Activated naive CD8-positive, alpha-beta T cell treated with anti-CD3 and anti-CD28 coated beads, Interleukin-2, amount 10 ng/mL, durations not matched to agents 7 days and 5 days (primary cell): Measurements from ENCODE around the gene CYP3A5. TPM values are rescaled to one million over a fixed set of nuclear protein-coding genes. Genes with fewer than 3 reads are reported as not detected.
"Not testable (repeated sequence)": the region's sequence is repeated elsewhere in the genome, so short reads cannot be mapped to it uniquely, and the experiment has no call there.

Experiments used
- ATAC-seq: fragments of 150-1000 bp; cut with Tn5 transposase; one replicate; pipeline ENCODE4 v1.10.0; 2021; ENCODE audit warnings: low read depth, moderate library complexity
- POLR2A ChIA-PET: fragments of 350-600 bp; sonication (Branson Sonifier 250); formaldehyde crosslinking; loops from one replicate; lab custom pipeline; 2021; ENCODE audit warnings: antibody characterized with exemption; lab: Charles Lee
- DNase-seq: peaks from one replicate; pipeline ENCODE4 v3.0.0; 2021
- H3K27ac Mint-ChIP-seq: one replicate; pipeline ENCODE4 v1.8.0; 2022; ENCODE audit warnings: mild to moderate bottlenecking, mixed read lengths
- H3K27me3 Mint-ChIP-seq: one replicate; pipeline ENCODE4 v1.8.0; 2022; ENCODE audit warnings: mild to moderate bottlenecking, moderate library complexity, mixed read lengths
- H3K36me3 Mint-ChIP-seq: one replicate; pipeline ENCODE4 v1.8.0; 2021; ENCODE audit warnings: mild to moderate bottlenecking, mixed read lengths
- H3K4me1 Mint-ChIP-seq: one replicate; pipeline ENCODE4 v1.8.0; 2021; ENCODE audit warnings: mixed read lengths
- H3K4me3 Mint-ChIP-seq: one replicate; pipeline ENCODE4 v1.8.0; 2022; ENCODE audit warnings: mild to moderate bottlenecking, moderate library complexity, mixed read lengths
- H3K9me3 Mint-ChIP-seq: one replicate; pipeline ENCODE4 v1.8.0; 2021; ENCODE audit warnings: mixed read lengths
- total RNA-seq, 2 experiments: library from RNA; stranded (reverse); gene quantifications; one replicate each; pipeline ENCODE4 v1.2.3, GENCODE V29; 2021

The CYP3A5 gene
- total RNA-seq, 2 experiments from 2014 or later, result not detected

DNA sequence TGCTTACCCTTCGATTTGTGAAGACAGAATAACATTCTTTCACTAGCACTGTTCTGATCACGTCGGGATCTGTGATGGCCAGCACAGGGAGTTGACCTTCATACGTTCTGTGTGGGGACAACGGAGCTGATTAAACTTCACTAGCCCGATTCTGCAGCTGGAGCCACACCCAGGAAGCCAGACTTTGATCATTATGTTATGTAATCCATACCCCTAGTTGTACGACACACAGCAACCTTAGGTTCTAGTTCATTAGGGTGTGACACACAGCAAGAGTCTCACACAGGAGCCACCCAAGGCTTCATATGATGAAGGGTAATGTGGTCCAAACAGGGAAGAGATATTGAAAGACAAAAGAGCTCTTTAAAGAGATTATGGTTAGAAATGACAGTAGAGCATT lies 7.2 kb downstream of the CYP3A5 start:
- POLR2A ChIA-PET, result no interaction called here
- Mint-ChIP-seq H3K4me1 (peaks cover 8% of the 10 kb centered on the region), H3K36me3 (peaks cover 12% of the 10 kb centered on the region), H3K4me3 (no peak overlapping the region), H3K27ac (no peak overlapping the region), H3K27me3 (no peaks in the 10 kb centered on the region), H3K9me3 (no peaks in the 10 kb centered on the region)
- ATAC-seq (no peak), DNase-seq (no peak)

DNA sequence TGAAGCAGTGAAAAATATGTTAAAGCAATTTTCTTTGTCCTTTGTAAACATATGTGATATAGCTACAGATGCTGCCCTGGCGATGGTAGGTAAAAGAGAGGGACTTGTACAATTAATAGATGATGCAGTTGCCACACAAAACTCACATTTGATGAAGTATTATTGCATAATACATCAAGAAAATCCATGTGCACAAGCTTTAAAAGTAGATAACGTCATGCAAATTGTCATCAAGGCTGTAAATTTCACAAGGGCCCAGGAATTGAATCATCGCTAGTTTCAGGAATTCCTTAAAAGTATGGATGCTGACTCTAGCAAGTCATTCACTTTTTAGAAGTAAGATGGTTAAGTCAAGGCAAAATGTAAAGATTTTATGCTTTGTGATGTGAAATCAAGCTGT lies 10.0 kb downstream of the CYP3A5 start:
- Mint-ChIP-seq H3K9me3 (no peaks in the 10 kb centered on the region), H3K4me3 (no peak overlapping the region), H3K4me1 (peaks cover 4% of the 10 kb centered on the region), H3K27ac (no peak overlapping the region), H3K27me3 (no peaks in the 10 kb centered on the region), H3K36me3 (peaks cover 26% of the 10 kb centered on the region)
- no peak for ATAC-seq
- no peak for DNase-seq
- POLR2A ChIA-PET, result no interaction called here

DNA sequence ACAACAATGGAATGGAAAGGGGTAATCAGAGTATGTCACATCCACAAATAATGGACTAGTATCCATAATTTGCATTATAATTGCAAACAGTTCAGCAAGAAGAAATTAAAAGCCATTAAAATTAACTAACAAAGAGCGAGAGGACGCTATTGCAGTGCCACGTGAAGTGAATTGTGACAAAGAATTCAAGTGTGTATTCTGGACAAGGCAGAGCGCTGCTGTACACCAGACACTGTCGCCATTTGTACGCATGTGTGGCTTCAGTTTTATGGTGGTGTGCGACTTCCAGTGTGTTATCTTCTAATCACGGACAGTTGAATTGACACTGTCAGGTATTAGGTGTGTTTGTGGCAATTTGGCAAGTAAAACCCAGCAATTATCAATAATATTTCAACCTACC lies 11.3 kb downstream of the CYP3A5 start:
- no peak overlapping the region for H3K27ac Mint-ChIP-seq
- H3K4me3 Mint-ChIP-seq, result no peak overlapping the region
- H3K36me3 Mint-ChIP-seq, result peaks cover 33% of the 10 kb centered on the region
- no peak for ATAC-seq
- H3K27me3 Mint-ChIP-seq, result no peaks in the 10 kb centered on the region
- DNase-seq, result no peak
- POLR2A ChIA-PET, result no interaction called here
- peaks cover 3% of the 10 kb centered on the region for H3K9me3 Mint-ChIP-seq
- peaks cover 3% of the 10 kb centered on the region for H3K4me1 Mint-ChIP-seq

DNA sequence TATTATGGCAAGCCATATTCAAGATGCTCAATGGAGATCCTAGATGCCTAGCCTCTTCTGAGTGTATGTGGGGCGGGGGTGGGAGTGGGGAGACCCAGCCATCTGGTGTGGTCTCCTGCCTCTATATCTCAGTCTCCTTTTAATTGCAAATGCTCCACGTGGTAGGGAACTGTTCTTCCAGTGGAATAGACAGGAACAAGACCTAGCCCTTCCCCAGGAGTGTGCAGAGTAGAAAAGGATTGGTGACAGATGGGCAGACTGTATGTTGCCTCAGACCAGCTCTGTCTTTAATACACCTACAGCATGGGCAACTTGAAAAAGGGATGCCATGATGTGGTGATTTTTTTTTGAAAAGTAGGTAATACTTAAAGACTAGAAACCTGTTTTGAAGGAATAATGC lies 12.6 kb downstream of the CYP3A5 start:
- peaks cover 38% of the 10 kb centered on the region for H3K36me3 Mint-ChIP-seq
- no peak for ATAC-seq
- no peak for DNase-seq
- POLR2A ChIA-PET, result no interaction called here
- H3K27me3 Mint-ChIP-seq, result no peaks in the 10 kb centered on the region
- peaks cover 3% of the 10 kb centered on the region for H3K4me1 Mint-ChIP-seq
- H3K9me3 Mint-ChIP-seq, result peaks cover 3% of the 10 kb centered on the region
- no peak overlapping the region for H3K4me3 Mint-ChIP-seq
- H3K27ac Mint-ChIP-seq, result no peak overlapping the region

DNA sequence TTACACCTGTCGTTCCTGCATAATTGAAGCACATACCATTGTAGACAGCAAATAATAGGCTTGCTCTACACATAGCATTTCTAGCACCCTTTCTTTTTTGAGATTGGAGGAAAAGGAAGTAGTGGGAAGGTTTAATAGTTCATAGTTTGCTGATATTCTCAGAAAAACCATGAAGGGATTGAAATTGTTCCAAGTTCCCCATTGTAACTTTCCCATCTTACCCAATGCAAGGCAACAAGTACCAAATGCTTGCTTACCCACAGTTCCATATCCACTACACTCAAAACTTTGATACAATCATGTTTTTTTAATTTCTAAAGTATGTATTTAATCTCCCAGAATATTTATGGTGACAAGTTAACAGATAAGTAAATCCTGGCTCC lies 13.8 kb downstream of the CYP3A5 start:
- DNase-seq (no peak), ATAC-seq (no peak)
- Mint-ChIP-seq H3K4me3 (no peak overlapping the region), H3K36me3 (peaks cover 39% of the 10 kb centered on the region), H3K27me3 (no peaks in the 10 kb centered on the region), H3K9me3 (peaks cover 3% of the 10 kb centered on the region), H3K27ac (no peak overlapping the region), H3K4me1 (peaks cover 3% of the 10 kb centered on the region)
- POLR2A ChIA-PET, result no interaction called here

- H3K27me3 Mint-ChIP-seq, result no peaks in the 10 kb centered on the region
- no peak for ATAC-seq
- H3K4me3 Mint-ChIP-seq, result no peak overlapping the region
- peaks cover 38% of the 10 kb centered on the region for H3K36me3 Mint-ChIP-seq
- H3K4me1 Mint-ChIP-seq, result peaks cover 3% of the 10 kb centered on the region
- POLR2A ChIA-PET, result no interaction called here
- DNase-seq, result no peak
- H3K27ac Mint-ChIP-seq, result no peak overlapping the region
- H3K9me3 Mint-ChIP-seq, result peaks cover 3% of the 10 kb centered on the region
Observed at GRCh38 chr7:99665312-99666012, 14.3 kb downstream of the CYP3A5 start.

GRCh38 chr7:99657879-99658278 lies 21.9 kb downstream of the CYP3A5 start:
- H3K27me3 Mint-ChIP-seq, ATAC-seq, DNase-seq, H3K4me1 Mint-ChIP-seq, H3K4me3 Mint-ChIP-seq, H3K9me3 Mint-ChIP-seq, H3K27ac Mint-ChIP-seq, POLR2A ChIA-PET: not testable (repeated sequence)
- peaks cover 56% of the 10 kb centered on the region for H3K36me3 Mint-ChIP-seq

- DNase-seq, H3K27ac Mint-ChIP-seq, H3K4me3 Mint-ChIP-seq, H3K27me3 Mint-ChIP-seq, POLR2A ChIA-PET, ATAC-seq, H3K4me1 Mint-ChIP-seq, H3K9me3 Mint-ChIP-seq: not testable (repeated sequence)
- H3K36me3 Mint-ChIP-seq, result peaks cover 48% of the 10 kb centered on the region
Observed at GRCh38 chr7:99654626-99655025, 25.2 kb downstream of the CYP3A5 start.

GRCh38 chr7:99653754-99654153 lies 26.0 kb downstream of the CYP3A5 start:
- Mint-ChIP-seq H3K27me3 (no peaks in the 10 kb centered on the region), H3K4me3 (no peak overlapping the region), H3K36me3 (peaks cover 47% of the 10 kb centered on the region), H3K4me1 (peaks cover 3% of the 10 kb centered on the region), H3K27ac (no peak overlapping the region), H3K9me3 (peaks cover 8% of the 10 kb centered on the region)
- POLR2A ChIA-PET, result no interaction called here
- ATAC-seq, result no peak
- DNase-seq, result no peak

DNA sequence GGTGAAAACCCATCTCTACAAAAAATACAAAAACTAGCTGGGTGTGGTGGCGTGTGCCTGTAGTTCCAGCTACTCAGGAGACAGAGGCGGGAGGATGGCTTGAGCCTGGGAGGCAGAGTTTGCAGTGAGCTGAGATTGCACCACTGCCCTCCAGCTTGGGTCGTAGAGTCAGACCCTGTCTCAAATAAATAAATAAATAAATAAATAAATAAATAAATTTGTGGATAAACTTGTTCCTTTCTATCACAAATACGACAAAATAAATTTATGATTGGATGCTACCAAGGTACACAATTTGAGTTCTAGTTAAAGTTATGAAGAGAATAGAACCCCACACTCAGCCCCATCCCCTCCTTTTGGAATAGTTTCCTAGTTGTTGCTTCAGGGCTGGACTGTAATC lies 26.5 kb downstream of the CYP3A5 start:
- H3K4me3 Mint-ChIP-seq, DNase-seq, POLR2A ChIA-PET, ATAC-seq, H3K27ac Mint-ChIP-seq, H3K4me1 Mint-ChIP-seq, H3K9me3 Mint-ChIP-seq, H3K27me3 Mint-ChIP-seq: not testable (repeated sequence)
- peaks cover 43% of the 10 kb centered on the region for H3K36me3 Mint-ChIP-seq

DNA sequence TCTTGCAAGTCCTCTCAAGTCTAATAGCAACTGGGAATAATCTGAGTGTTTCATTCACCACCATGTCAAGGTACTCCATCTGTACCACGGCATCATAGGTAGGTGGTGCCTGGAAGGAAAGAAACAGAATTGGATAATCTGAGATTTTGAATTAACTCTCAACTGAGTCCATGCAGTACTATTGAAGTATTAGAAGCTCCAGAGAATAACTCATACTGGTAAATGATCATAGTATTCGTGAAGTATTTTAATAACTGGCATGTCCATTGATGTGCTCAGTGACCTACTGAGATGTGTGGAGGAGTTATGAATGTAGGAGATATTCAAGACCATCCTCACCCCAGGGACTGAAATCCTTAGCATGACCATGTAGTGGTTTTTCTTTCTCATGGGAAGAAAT lies 27.1 kb downstream of the CYP3A5 start:
- no peaks in the 10 kb centered on the region for H3K27me3 Mint-ChIP-seq
- POLR2A ChIA-PET, result no interaction called here
- ATAC-seq (no peak), DNase-seq (no peak)
- H3K36me3 Mint-ChIP-seq, result peaks cover 43% of the 10 kb centered on the region
- H3K4me1 Mint-ChIP-seq, result peaks cover 3% of the 10 kb centered on the region
- peaks cover 7% of the 10 kb centered on the region for H3K9me3 Mint-ChIP-seq
- H3K27ac Mint-ChIP-seq, result no peak overlapping the region
- no peak overlapping the region for H3K4me3 Mint-ChIP-seq

DNA sequence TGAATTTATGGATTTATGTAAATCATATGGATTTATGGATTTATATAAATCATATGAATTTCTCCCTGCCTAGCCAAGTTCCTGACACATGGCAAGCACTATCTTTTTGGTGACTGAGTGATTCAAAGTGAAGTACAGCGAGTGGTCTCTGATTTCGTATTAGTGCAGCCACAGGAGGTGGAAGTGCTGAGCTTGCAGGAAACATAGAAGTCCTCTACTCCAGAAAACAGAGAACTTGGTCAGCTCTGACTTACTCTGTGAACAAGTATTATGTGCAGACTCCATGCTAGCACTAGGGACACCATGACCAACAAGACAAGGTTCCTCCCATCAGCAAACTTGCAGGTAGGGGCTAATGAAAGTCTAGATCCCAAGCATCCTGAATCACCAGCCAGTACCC lies 28.5 kb downstream of the CYP3A5 start:
- DNase-seq (no peak), ATAC-seq (no peak)
- Mint-ChIP-seq H3K27ac (no peak overlapping the region), H3K27me3 (no peaks in the 10 kb centered on the region), H3K36me3 (peaks cover 43% of the 10 kb centered on the region), H3K4me3 (no peak overlapping the region), H3K9me3 (peaks cover 2% of the 10 kb centered on the region), H3K4me1 (peaks cover 1% of the 10 kb centered on the region)
- POLR2A ChIA-PET, result no interaction called here

DNA sequence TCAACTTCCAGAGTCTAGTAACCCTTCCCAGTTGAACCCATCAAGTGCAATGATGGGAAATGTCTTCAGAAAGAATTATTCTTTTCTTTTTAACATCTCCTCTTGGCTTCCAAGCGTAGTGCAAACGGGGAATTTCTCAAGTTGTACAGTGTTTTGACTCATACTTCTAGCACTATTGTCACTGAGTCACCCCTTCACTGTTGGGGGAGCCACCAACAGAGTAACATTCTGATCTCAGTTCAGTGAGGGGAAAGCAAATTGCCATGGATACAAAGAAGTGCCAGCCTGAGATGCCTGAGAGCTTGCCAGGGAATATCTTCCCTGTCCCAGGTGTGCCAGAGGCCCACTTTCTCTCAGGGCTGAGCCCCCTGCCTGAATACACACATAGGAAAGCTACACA lies 31.0 kb downstream of the CYP3A5 start:
- Mint-ChIP-seq H3K4me3 (no peak overlapping the region), H3K36me3 (peaks cover 47% of the 10 kb centered on the region), H3K27ac (no peak overlapping the region), H3K27me3 (no peaks in the 10 kb centered on the region), H3K4me1 (no peaks in the 10 kb centered on the region), H3K9me3 (no peaks in the 10 kb centered on the region)
- ATAC-seq, result no peak
- DNase-seq, result no peak
- POLR2A ChIA-PET, result no interaction called here

- H3K4me3 Mint-ChIP-seq, result no peak overlapping the region
- peaks cover 7% of the 10 kb centered on the region for H3K4me1 Mint-ChIP-seq
- POLR2A ChIA-PET, result no interaction called here
- no peaks in the 10 kb centered on the region for H3K27me3 Mint-ChIP-seq
- no peaks in the 10 kb centered on the region for H3K9me3 Mint-ChIP-seq
- peaks cover 62% of the 10 kb centered on the region for H3K36me3 Mint-ChIP-seq
- no peak for ATAC-seq
- H3K27ac Mint-ChIP-seq, result no peak overlapping the region
- DNase-seq, result no peak
Observed at GRCh38 chr7:99645590-99645989, 34.2 kb downstream of the CYP3A5 start.
